Heart right ventricle (tissue), 16 donors: ENCODE data around the gene MCM7. TPM values are rescaled to one million over a fixed set of nuclear protein-coding genes. Genes with fewer than 3 reads are reported as not detected.

ENCODE experiments used
- ATAC-seq, 8 donors: fragments of 200-7000 bp; cut with Tn5 transposase; one replicate each; pipeline ENCODE4 v1.9.1; 2020; ENCODE audit warnings: mild to moderate bottlenecking in 8 of 8, moderate library complexity in 8 of 8, moderate number of reproducible peaks in 1 of 8
- DNase-seq, 2 donors: peaks; one replicate each; pipeline ENCODE4 v3.0.0-alpha.2; 2020
- H3K27ac ChIP-seq, 10 donors: fragments of 200-600 bp; sonication (generic) in 2 of 10; one replicate each; pipeline versions ENCODE4 v1.5.0 to v1.8.0; 2020 to 2022; ENCODE audit warnings: mild to moderate bottlenecking in 3 of 10
- H3K27me3 ChIP-seq, 7 donors: fragments of 200-600 bp; one replicate each; pipeline ENCODE4 v1.8.0; 2021 to 2022; ENCODE audit warnings: mild to moderate bottlenecking in 2 of 7
- H3K36me3 ChIP-seq, 9 donors: fragments of 200-600 bp; sonication (generic) in 1 of 9; one replicate each; pipeline versions ENCODE4 v1.5.0 to v1.8.0; 2020 to 2022; ENCODE audit warnings: mild to moderate bottlenecking in 2 of 9
- H3K4me1 ChIP-seq, 9 donors: fragments of 200-600 bp; sonication (generic) in 1 of 9; one replicate each; pipeline versions ENCODE4 v1.5.0 to v1.8.0; 2020 to 2022; ENCODE audit warnings: mild to moderate bottlenecking in 4 of 9
- H3K4me3 ChIP-seq, 10 donors: fragments of 200-600 bp; sonication (generic) in 2 of 10; one replicate each; pipeline versions ENCODE4 v1.5.0 to v1.8.0; 2020 to 2022; ENCODE audit warnings: mild to moderate bottlenecking in 7 of 10, moderate library complexity in 2 of 10
- H3K9me3 ChIP-seq, 11 donors: fragments of 200-600 bp in 10 of 11; sonication (generic) in 2 of 11; one replicate each; pipeline versions ENCODE4 v1.5.0 to v1.8.0; 2013 to 2022; ENCODE audit warnings: mild to moderate bottlenecking in 2 of 11, control low read depth in 1 of 11, moderate library complexity in 1 of 11
- WGBS, 2 donors: extraction: QIAGEN DNeasy Blood & Tissue Kit; methylation state at CpG; one replicate each; pipeline ENCODE4 v1.1.7; 2013; ENCODE audit warnings: inconsistent platforms in 1 of 2; 5-methylcytosine and 5-hydroxymethylcytosine counted together
- intact Hi-C, 10 donors: fragments of 100-400 bp; cut with DNase I; formaldehyde crosslinking; loops; one replicate each; pipeline versions ENCODE4 v1.11.1 to v1.14.2; 2022
- polyA plus RNA-seq, 2 donors: library from polyadenylated mRNA; stranded (reverse); fragments of 200-250 nt; gene quantifications; one replicate each; pipeline ENCODE4 v1.2.3, GENCODE V29; 2013
- total RNA-seq, 10 donors: library from RNA; stranded (reverse); fragmentation: NEBNext Ultra II Directional in 3 of 10; extraction: Animal tissue kit (Norgen Biotek cat#: 25700) in 3 of 10; gene quantifications; one replicate each; pipeline versions ENCODE4 v1.2.1 to v1.2.4, GENCODE V29; 2021 to 2023
- TF ChIP-seq, protein P1 (sequence below), 9 donors: fragments of 200-600 bp; sonication (generic) in 2 of 9; IDR thresholded peaks; one replicate each; pipeline versions ENCODE4 v1.5.0 to v1.8.0; 2021 to 2022; ENCODE audit warnings: antibody characterized with exemption in 9 of 9, mild to moderate bottlenecking in 5 of 9, moderate library complexity in 1 of 9
- donor health status: Arrhythmogenic right ventricular cardiomyopathy.
- donor health status: ischemic (EF 13 %, LVEDD 7.1; RV severe dilation, severe dysfunction).
- donor health status: healthy with polysubstance abuse.
- donor health status: DM: no; HTN: yes; CAD: no.
- donor health status: DM: no; HTN: no; CAD: no.
- donor health status: ischemic (EF 25% LVEDD 6.9; RV normal size, moderate dysfunction).
- donor health status: ischemic (EF 25% LVEDD 5.7; RV mildly dilated, moderate dysfunction).
- donor health status: healthy.
- donor health status: DM: yes; HTN: yes; CAD: no.
- donor health status: Ischemic cardiomyopathy.
- donor health status: ischemic (EF 35%, LVEDD 5.7; RV mildly dilated, moderate dysfunction).
- donor health status: nonischemic (EF 11% LVEDD 7.7; RV severe dilation, severe dysfunction).
- donor health status: DM: yes; HTN: yes; CAD: no.
- donor health status: PGD.
- donor health status: ischemic (EF 29% LVEDD 5.4; RV normal size, mild dysfunction).
- donor health status: nonischemic (EF 23%, LVEDD 6.1; RV moderate dilation, normal function).

MCM7 gene
- total and polyA plus RNA-seq, 12 donors: 11.6 to 30.4 (median 16.5) TPM

DNA sequence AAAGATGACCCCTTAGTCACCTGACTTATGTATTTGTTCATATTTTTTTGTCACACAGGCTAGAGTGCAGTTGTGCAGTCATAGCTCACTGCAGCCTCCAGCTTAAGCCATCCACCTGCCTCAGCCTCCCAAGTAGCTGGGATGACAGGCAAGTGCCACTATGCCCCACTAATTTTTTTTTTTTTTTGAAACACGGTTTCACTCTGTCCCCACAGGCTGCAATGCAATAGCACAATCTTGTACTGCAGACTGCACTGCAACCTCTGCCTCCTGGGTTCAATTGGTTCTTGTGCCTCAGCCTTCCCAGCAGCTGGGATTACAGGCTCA lies 27.4 kb upstream of the MCM7 start:
- Histone ChIP-seq H3K9me3 (no peaks in the 10 kb centered on the region), H3K27me3 (no peaks in the 10 kb centered on the region), H3K36me3 (peaks cover 0 to 5% (median 0%) of the 10 kb centered on the region in 9 donors), H3K27ac (no peak overlapping the region), H3K4me3 (no peak overlapping the region), H3K4me1 (peaks cover 11 to 43% (median 22%) of the 10 kb centered on the region in 9 donors)
- intact Hi-C loops: loop anchor here in 5 of 10 donors (5.0 to 10.0 kb wide), 4 partner anchors 41 to 214 kb away; partner anchors contain the start of genes COPS6 (in 1 of the 5) and TRIM4 (in 1 of the 5)
- no peak for DNase-seq
- 59 to 85% methylated on average over 1 of the region's 1 CpG for WGBS, 2 donors
- ATAC-seq: no peak
- TF ChIP-seq, protein P1, sequence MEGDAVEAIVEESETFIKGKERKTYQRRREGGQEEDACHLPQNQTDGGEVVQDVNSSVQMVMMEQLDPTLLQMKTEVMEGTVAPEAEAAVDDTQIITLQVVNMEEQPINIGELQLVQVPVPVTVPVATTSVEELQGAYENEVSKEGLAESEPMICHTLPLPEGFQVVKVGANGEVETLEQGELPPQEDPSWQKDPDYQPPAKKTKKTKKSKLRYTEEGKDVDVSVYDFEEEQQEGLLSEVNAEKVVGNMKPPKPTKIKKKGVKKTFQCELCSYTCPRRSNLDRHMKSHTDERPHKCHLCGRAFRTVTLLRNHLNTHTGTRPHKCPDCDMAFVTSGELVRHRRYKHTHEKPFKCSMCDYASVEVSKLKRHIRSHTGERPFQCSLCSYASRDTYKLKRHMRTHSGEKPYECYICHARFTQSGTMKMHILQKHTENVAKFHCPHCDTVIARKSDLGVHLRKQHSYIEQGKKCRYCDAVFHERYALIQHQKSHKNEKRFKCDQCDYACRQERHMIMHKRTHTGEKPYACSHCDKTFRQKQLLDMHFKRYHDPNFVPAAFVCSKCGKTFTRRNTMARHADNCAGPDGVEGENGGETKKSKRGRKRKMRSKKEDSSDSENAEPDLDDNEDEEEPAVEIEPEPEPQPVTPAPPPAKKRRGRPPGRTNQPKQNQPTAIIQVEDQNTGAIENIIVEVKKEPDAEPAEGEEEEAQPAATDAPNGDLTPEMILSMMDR (IDR thresholded peaks at IDR 0.05): no peak

DNA sequence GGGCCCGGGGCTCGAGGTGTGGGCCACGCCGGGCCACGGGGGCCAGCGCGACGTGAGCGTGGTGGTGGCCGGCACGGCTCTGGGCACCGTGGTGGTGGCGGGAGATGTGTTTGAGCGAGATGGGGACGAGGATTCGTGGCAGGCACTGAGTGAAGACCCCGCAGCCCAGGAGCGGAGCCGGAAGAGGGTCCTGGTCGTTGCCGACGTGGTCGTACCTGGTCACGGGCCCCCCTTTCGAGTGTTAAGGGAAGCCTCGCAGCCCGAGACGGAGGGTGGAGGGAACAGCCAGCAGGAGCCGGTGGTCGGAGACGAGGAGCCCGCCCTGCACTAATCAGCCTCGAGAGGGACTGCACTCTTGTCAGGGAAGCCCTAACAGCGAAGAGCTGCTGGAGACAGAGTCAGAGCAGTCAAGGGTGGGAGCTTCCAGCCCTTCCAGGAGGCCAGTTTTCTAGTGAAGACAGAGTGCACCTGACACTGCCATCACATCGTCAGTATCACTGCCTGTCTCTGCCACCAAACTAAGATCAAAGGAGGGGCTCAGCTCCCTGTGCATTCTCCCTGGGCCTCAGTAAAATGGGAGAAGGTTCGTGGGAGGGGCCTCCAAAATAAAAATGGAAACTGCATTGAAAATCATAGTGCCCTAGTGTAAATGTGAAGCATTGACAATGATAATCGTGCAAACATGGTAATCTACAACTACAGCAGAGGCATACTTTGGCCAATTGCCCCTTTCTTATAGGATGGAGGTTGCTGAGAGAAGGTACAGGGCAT lies 26.9 kb upstream of the MCM7 start:
- no peak for DNase-seq
- intact Hi-C loops: loop anchor here in 6 of 10 donors (2.0 to 10.0 kb wide), 5 partner anchors 41 to 213 kb away; partner anchors contain the start of genes COPS6 (in 1 of the 6), TRIM4 (in 1 of the 6) and ZNF3 (in 1 of the 6)
- H3K4me1 ChIP-seq: peaks cover 11 to 43% (median 22%) of the 10 kb centered on the region in 9 donors
- no peaks in the 10 kb centered on the region for H3K9me3 ChIP-seq
- ATAC-seq: peak in 2 of 8 donors; percentile 2 to 3
- H3K27ac ChIP-seq: peak overlapping the region in 9 of 10 donors; percentile 86 to 98 (median 96)
- peak overlapping the region; percentile 81 to 98 (median 94) for H3K4me3 ChIP-seq
- TF ChIP-seq, protein P1 (IDR thresholded peaks at IDR 0.05): no peak
- 4 to 6% methylated on average over 37 of the region's 37 CpGs for WGBS, 2 donors
- H3K27me3 ChIP-seq: no peaks in the 10 kb centered on the region
- peaks cover 0 to 7% (median 0%) of the 10 kb centered on the region in 9 donors for H3K36me3 ChIP-seq

DNA sequence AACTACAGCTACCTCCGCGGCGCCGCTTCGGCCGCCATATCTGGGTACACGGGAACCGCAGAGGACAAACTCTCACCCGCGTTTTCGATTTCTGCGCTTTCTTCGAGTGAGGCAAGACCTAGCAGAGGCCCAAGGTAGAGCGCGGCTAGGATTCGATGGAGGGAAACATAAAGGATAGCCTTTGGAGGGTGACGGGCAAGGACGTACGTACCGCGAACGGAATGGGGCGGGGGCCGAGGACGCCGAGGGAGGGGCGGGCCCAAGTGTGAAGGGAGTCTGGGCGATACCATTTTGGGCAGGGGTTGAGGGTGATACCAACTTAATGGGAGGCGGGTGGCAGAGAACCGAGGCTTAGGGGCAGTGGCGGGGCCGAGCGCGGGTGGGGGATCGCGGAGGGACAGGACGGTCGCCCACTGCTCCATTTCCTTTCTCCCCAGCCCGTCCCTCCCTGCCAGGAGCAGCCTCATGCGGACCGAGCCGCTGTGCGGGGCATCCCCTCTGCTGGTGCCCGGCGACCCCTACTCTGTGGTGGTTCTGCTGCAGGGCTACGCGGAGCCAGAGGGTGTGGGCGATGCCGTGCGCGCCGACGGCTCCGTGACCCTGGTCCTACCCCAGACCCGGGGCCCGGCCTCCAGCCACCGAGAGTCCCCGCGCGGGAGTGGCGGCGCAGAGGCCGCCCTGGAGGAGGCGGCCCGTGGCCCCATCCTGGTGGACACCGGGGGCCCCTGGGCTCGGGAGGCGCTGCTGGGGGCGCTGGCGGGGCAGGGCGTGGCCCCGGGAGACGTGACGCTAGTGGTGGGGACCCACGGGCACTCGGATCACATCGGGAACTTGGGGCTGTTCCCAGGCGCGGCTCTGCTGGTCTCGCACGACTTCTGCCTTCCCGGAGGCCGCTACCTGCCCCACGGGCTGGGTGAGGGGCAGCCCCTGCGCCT lies 26.0 kb upstream of the MCM7 start, which contains the start of gene MBLAC1:
TSS of gene MBLAC1 (plus strand) at position 37 of the 935 bp plus-strand sequence. CDS start at position 466, 429 bp downstream.
- TF ChIP-seq, protein P1 (IDR thresholded peaks at IDR 0.05): peak in 1 of 9 donors; percentile 3
- Histone ChIP-seq H3K27ac (peak within 1 kb of the TSS; percentile 82 to 98 (median 96)), H3K9me3 (no peaks in the 10 kb centered on the region), H3K27me3 (no peaks in the 10 kb centered on the region), H3K36me3 (peaks cover 0 to 15% (median 0%) of the 10 kb centered on the region in 9 donors), H3K4me1 (peaks cover 11 to 43% (median 22%) of the 10 kb centered on the region in 9 donors), H3K4me3 (peak within 1 kb of the TSS; percentile 81 to 98 (median 94))
- ATAC-seq: peak; percentile 92 to 97 (median 96)
- peak; percentile 85 to 93 for DNase-seq
- WGBS, 2 donors: 0% methylated on average over 83 to 84 of the region's 85 CpGs
- intact Hi-C loops: loop anchor here in 6 of 10 donors (2.0 to 10.0 kb wide), 5 partner anchors 40 to 212 kb away; partner anchors contain the start of genes COPS6 (in 1 of the 6), TRIM4 (in 1 of the 6) and ZNF3 (in 1 of the 6)
